Motor neuron (in vitro differentiated cells): ENCODE results near the gene SLC25A42. TPM values are rescaled to one million over a fixed set of nuclear protein-coding genes. Genes with fewer than 3 reads are reported as not detected.
"Not testable (repeated sequence)": the region's sequence is repeated elsewhere in the genome, so short reads cannot be mapped to it uniquely, and the experiment has no call there.

Experiments used
- ATAC-seq, 8 experiments: fragments of 200-7000 bp; cut with Tn5 transposase; replicated peaks in 6 of 8; 2 replicates each; pipeline ENCODE4 v1.8.0; 2021; ENCODE audit warnings: mild to moderate bottlenecking in 8 of 8, moderate library complexity in 8 of 8
- H3K27ac ChIP-seq, 2 donors: fragments of 250-450 bp; sonication (Bioruptor Pico); 2 replicates each; pipeline ENCODE4 v1.9.0; 2021; ENCODE audit warnings: antibody characterized with exemption in 2 of 2, mild to moderate bottlenecking in 2 of 2, moderate library complexity in 1 of 2
- H3K4me1 ChIP-seq, 2 donors: fragments of 250-450 bp; sonication (Bioruptor Pico); replicated peaks in 1 of 2; 2 replicates each; pipeline ENCODE4 v1.6.1; 2021; ENCODE audit warnings: antibody characterized with exemption in 2 of 2, mild to moderate bottlenecking in 2 of 2, moderate library complexity in 1 of 2
- H3K4me3 ChIP-seq, 5 donors: fragments of 250-450 bp; sonication (Bioruptor Pico); 2 replicates each; pipeline ENCODE4 v1.9.0; 2021; ENCODE audit warnings: antibody characterized with exemption in 5 of 5, mild to moderate bottlenecking in 5 of 5, moderate library complexity in 4 of 5
- WGBS, 10 experiments: fragments of 450-650 bp; shearing (Covaris generic); methylation state at CpG; one replicate each; pipeline ENCODE4 v1.0.0; 2022; 5-methylcytosine and 5-hydroxymethylcytosine counted together
- in situ Hi-C, 9 experiments: fragments of 400-800 bp; cut with MboI; loops; one replicate each; pipeline ENCODE4 v1.15.0; 2021; ENCODE audit warnings: low sequenced_read_pairs in 9 of 9, low pct_unique_long_range_greater_than_20kb in 2 of 9; ENCODE audit not compliant: unreplicated experiment in 9 of 9
- total RNA-seq, 8 experiments: library from RNA; unstranded; fragments of 300-600 nt; gene quantifications; 2 replicates each; pipeline versions ENCODE4 v1.2.3 to v1.2.4, GENCODE V29; 2022

The SLC25A42 gene, protein sequence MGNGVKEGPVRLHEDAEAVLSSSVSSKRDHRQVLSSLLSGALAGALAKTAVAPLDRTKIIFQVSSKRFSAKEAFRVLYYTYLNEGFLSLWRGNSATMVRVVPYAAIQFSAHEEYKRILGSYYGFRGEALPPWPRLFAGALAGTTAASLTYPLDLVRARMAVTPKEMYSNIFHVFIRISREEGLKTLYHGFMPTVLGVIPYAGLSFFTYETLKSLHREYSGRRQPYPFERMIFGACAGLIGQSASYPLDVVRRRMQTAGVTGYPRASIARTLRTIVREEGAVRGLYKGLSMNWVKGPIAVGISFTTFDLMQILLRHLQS
- 10 to 100 TPM in 1 of 8 experiments, 1 to 10 TPM in 7; 3.8 to 15.6 (median 7.9) TPM for total RNA-seq

DNA sequence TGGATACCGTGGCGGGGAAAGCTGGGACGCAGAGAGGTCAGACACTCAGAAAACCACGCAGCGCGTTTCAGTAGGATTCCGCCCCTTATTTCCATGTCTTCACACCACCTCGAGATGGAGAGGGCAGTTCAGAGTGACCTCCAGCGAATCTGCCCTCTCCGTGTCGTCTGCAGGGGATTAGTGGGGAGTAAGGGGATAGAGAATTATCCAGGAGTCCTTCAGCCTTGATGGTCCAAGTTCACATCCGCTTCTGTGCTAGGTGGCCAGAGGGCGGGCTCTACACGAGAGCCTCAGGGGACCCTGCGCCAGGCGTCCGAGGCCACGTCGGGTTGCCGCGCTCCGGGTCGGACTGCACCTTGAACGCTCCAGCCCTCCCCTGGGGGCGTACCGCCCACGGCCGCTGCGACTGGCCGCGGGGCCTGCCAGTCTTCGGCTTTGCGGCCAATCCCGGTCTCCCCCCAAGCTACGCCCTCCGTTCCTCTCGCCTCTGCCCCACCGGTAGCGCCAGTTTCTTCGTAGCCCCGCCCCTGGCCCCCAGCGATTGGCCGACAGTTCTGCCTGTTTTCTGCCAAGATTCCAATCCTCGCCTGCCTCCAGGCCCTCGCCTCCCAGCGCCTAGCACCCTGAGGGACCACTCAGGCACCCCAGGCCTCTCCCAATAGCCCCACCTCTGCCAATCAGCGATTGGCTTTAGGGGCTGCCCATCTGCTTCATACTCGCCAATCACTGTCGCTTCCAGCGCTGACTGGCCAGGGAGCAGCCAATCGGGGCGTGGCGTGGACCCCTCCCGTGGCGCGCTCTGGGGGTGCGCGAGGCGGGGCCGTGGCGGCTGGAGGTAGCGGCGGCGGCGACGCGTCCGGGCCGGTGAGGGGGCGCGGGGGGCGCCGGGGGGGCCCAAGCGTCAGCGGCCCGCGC lies at the start of gene SLC25A42:
TSS of gene SLC25A42 (plus strand) at position 812 of the 915 bp plus-strand sequence. CDS start 32,131 bp downstream, outside the sequence.
- peak within 1 kb of the TSS; percentile 62 to 88 (median 75) for H3K4me3 ChIP-seq
- 0 to 48% (median 23%) methylated on average over 2 to 11 of the region's 77 CpGs; no CpG with 5 or more reads in 2 of the 10 experiments for WGBS, 10 experiments
- in situ Hi-C loops: no loop called here
- H3K27ac ChIP-seq: peak within 1 kb of the TSS; percentile 81 to 84
- ATAC-seq: peak; percentile 93 to 95 (median 94)
- peaks cover 9 to 14% of the 10 kb centered on the region in 2 donors for H3K4me1 ChIP-seq

DNA sequence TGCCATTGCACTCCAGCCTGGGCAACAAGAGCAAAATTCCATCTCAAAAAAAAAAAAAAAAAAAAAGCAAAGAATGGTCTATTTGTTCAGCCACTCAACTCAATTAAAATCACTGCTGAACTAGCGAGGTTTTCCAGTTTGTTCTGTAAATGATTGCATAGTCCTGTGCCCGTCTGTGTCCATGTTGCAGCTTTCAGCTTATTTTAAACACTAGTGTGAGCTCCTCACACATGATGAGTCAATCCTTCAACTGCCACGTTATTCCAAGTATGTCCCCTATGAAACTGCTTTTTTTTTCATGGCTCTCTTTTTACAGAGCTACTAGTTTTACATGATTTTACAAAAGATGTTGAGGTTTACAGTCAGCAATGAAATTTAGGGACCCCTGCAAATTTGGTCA lies 42.7 kb upstream of the SLC25A42 start:
- WGBS, 10 experiments: 13 to 100% (median 80%) methylated on average over 1 to 3 of the region's 3 CpGs
- H3K27ac ChIP-seq: no peak overlapping the region
- H3K4me1 ChIP-seq: peaks cover 0 to 2% of the 10 kb centered on the region in 2 donors
- H3K4me3 ChIP-seq: no peak overlapping the region
- in situ Hi-C loops: no loop called here
- ATAC-seq: peak in 2 of 8 experiments; percentile 43 to 50

DNA sequence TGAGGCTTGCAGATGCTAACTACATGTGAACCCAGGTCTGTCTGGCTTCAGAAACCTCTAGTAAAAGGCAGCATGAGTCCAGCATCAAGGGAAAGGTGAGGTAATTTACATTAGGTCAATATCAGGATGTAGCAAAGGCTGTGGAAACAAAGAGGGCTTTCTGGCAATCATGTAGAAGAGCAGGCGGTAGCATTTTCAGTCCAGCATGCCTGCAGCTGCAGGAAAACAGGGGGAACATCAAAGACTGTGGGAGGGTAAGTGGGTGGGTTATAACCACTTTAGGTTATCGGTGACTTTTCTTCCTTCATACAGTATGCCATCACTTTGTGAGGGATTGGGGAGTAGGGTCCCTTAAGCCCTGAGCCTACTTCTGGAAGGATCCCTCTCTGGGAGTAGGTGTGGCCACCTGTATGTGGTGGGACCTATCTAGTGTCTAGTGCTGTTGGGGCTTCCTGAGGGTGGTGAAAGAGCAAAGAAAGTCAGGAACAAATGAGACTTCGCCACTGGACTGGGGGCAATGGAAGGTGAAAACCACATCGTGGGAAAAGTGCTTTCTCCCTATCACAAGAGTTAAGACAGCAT lies 41.3 kb upstream of the SLC25A42 start:
- Histone ChIP-seq H3K27ac (no peak overlapping the region), H3K4me1 (peaks cover 0 to 2% of the 10 kb centered on the region in 2 donors), H3K4me3 (no peak overlapping the region)
- in situ Hi-C loops: no loop called here
- WGBS, 10 experiments: 50 to 100% (median 93%) methylated on average over 1 to 4 of the region's 4 CpGs; no CpG with 5 or more reads in 1 of the 10 experiments
- no peak for ATAC-seq

DNA sequence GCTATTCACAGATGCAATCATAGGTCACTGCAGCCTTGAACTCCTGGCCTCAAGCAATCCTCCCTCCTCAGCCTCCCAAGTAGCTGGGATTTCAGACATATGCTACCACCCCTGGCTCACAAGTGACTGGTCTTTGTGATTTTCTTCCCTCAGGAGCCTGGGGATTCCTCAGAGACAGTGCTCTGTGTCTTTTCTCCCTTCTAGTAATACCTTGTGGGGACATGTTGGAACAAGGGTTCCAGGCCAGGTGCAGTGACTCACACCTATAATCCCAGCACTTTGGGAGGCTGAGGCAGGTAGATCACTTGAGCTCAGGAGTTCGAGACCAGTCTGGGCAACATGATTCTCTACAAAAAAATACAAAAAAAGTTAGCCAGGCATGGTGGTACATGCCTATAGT lies 40.4 kb upstream of the SLC25A42 start:
- in situ Hi-C loops: not testable (repeated sequence)

DNA sequence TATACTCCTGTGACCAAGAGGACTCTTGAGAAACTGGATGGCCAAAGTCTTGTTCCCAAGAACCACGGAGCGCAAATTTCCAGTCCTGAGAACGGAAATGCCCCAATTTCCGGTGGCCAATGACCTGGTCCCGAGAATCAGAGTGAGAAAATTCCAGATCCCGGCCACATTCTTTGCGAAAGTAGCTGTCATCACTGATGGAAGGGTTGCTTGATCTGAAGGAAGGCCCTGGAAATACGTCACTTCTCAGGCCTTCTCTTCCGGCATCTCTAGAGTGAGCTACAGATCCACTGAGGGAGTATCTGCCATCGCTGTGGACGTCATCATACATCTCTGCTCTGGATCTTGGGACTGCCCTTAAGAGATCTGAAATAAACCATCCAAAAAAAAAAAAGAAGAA lies 37.9 kb upstream of the SLC25A42 start:
- 83 to 100% (median 94%) methylated on average over 1 to 9 of the region's 11 CpGs; no CpG with 5 or more reads in 2 of the 10 experiments for WGBS, 10 experiments
- Histone ChIP-seq H3K4me1 (peaks cover 0 to 2% of the 10 kb centered on the region in 2 donors), H3K4me3 (no peak overlapping the region), H3K27ac (no peak overlapping the region)
- in situ Hi-C loops: no loop called here
- no peak for ATAC-seq

More for the DNA sequence above, 40.4 kb upstream of the SLC25A42 start:
- H3K4me1 ChIP-seq, H3K4me3 ChIP-seq, H3K27ac ChIP-seq, ATAC-seq: not testable (repeated sequence)
- WGBS, 10 experiments: 80 to 100% (median 100%) methylated on average over 1 of the region's 1 CpG; no CpG with 5 or more reads in 6 of the 10 experiments

DNA sequence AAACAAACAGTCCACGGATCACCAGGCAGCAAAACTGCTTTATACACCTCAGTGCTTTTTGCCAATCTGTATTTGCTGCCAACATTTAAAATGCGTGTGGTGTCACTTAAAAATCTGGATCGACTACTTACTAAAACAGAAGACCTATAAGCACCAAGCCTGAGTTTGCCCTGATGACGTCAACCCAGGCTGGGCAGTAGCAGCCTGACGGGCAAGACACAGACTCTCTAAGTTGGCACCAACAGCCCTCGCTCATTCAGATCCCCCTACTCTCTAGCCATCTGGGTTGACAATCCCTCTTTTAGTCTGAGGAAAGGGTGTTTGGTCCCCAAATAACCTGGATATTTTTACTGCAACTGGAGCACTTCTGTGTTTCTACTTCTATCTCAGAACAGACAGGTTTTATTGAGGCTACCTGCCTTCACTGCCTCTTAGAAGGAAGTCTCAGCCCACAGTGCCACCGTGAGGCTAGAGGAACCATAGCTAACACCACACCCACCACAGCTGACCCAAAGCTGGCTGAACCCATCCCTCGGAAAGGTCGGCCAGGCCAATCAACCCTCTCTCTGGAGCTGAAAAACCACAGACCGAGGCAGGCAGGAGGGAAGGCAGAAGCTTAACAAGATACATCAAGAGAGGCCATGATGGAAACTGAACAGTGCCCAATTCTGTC lies 37.4 kb upstream of the SLC25A42 start:
- peak in 5 of 8 experiments; percentile 31 to 87 (median 60) for ATAC-seq
- in situ Hi-C loops: no loop called here
- Histone ChIP-seq H3K4me3 (no peak overlapping the region), H3K27ac (no peak overlapping the region), H3K4me1 (peaks cover 0 to 3% of the 10 kb centered on the region in 2 donors)
- 24 to 95% (median 69%) methylated on average over 2 to 7 of the region's 10 CpGs; no CpG with 5 or more reads in 3 of the 10 experiments for WGBS, 10 experiments

DNA sequence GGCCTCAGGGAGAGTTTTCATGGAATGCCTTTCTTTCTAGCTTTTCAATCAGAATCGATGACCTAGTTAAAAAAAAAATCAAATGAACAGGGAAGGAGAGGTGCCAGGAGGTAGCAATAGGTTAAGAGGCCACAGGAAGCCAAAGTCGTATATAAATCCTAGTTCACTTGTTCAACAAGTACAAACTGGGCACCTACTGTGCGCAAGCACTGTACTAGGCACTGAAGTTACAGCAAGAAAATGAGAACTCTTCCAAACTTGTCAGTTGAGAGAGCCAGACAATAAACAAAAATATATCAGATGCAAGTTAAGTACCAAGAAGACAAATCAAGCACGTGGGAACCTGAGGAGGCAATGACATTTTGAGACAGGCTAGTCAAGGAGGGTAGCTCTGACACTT lies 36.6 kb upstream of the SLC25A42 start:
- 20 to 100% (median 95%) methylated on average over 1 to 4 of the region's 4 CpGs; no CpG with 5 or more reads in 2 of the 10 experiments for WGBS, 10 experiments
- no peak for ATAC-seq
- in situ Hi-C loops: no loop called here
- peaks cover 5 to 7% of the 10 kb centered on the region in 2 donors for H3K4me1 ChIP-seq
- no peak overlapping the region for H3K27ac ChIP-seq
- no peak overlapping the region for H3K4me3 ChIP-seq

DNA sequence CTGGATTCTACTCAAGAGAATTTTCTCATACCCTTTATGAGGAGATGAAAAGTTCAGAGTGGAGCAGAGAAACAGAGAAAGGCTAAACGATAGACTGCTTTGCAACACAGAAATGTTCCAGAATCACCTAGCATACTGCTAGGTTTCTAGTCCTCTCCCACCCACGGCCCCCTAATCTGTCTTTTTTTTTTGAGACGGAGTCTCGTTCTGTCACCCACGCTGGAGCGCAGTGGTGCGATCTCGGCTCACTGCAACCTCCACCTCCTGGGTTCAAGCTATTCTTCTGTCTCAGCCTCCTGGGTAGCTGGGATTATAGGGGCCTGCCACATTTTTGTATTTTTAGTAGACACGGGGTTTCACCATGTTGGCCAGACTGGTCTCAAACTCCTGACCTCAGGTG lies 35.3 kb upstream of the SLC25A42 start:
- no peak overlapping the region for H3K27ac ChIP-seq
- 92 to 100% (median 96%) methylated on average over 1 to 8 of the region's 9 CpGs; no CpG with 5 or more reads in 2 of the 10 experiments for WGBS, 10 experiments
- in situ Hi-C loops: no loop called here

DNA sequence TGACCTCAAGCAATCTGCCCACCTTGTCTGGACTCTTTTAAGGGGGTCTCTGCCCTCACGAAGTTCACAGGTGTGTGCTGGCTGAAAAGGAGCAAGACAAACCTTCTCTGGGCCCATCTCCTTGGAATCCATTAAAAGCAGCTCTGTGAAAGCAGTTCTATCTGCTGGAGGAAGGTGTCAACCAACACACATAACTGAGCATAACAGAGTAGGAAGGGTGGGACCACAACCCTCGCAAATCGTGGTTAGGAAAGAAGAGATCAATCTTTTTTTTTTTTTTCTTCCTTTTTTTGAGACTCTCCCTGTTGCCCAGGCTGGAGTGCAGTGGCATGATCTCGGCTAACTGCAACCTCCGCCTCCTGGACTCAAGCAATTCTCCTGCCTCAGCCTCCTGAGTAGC lies 31.9 kb upstream of the SLC25A42 start:
- in situ Hi-C loops: no loop called here
- no peak for ATAC-seq
- Histone ChIP-seq H3K4me3 (peak overlapping the region; percentile 80 to 97 (median 92)), H3K4me1 (peaks cover 14% of the 10 kb centered on the region in 2 donors), H3K27ac (peak overlapping the region in 1 of 2 donors; percentile 98)
- WGBS, 10 experiments: 35 to 86% (median 60%) methylated on average over 1 to 5 of the region's 5 CpGs; no CpG with 5 or more reads in 1 of the 10 experiments

More for the DNA sequence above, 35.3 kb upstream of the SLC25A42 start:
- Histone ChIP-seq H3K4me1 (peaks cover 5 to 7% of the 10 kb centered on the region in 2 donors), H3K4me3 (no peak overlapping the region)
- ATAC-seq: no peak

DNA sequence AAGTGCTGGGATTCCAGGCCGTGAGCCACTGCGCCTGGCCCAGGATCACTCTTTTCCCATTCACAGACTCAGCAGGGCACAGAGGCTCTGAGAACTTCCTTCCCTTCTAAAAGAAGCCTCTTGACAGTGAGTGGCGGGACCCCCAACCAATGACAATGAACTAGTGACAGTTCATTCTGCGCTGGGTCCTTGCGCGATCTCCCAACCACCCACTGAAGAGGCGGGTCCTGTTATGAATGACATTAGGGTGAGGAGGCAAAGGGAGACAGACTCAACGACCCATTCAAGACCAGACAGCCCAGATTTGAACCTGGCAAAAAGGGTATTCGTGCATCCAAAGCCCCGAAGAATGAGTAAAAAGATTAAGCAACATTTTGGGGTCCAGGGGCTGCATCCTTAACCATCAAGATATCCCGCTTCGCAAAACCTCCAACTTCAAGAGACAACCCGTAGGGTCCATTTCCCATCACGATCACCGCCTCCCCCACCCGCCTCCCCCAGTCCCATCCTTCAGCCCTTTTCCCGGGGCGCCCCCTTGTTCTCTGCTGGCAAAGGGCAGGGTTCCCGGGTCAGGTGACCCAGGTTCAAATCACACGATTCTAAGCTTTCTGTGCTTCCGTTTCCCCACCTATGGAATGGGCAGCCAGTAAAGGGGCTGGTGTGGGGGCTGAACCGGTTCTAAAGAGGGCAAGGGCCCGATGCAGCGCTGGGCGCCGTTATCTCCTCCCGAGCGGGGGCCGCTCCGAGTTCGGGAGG lies 31.2 kb upstream of the SLC25A42 start:
- Histone ChIP-seq H3K4me1 (peaks cover 14% of the 10 kb centered on the region in 2 donors), H3K4me3 (peak overlapping the region; percentile 80 to 97 (median 92)), H3K27ac (peak overlapping the region; percentile 98 to 99)
- in situ Hi-C loops: no loop called here
- WGBS, 10 experiments: 0 to 17% (median 0%) methylated on average over 1 to 8 of the region's 31 CpGs; no CpG with 5 or more reads in 6 of the 10 experiments
- ATAC-seq: peak; percentile 34 to 80 (median 77)

DNA sequence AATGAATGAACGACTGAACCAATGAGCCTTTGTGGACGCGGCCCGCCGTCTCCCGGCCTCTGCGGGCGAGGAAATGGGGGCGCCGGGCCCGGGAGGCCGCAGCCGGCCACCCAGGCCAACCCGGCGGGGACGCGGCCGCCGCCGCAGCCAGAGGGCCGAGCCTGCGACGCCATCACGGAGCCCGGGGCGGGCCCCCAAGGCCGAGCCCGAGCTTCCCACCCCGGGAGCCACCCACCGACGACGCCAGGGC lies 30.7 kb upstream of the SLC25A42 start:
- no peak for ATAC-seq
- peaks cover 14% of the 10 kb centered on the region in 2 donors for H3K4me1 ChIP-seq
- H3K4me3 ChIP-seq: peak overlapping the region; percentile 80 to 97 (median 92)
- H3K27ac ChIP-seq: peak overlapping the region; percentile 98 to 99
- in situ Hi-C loops: no loop called here
- 0% methylated on average over 1 of the region's 32 CpGs; no CpG with 5 or more reads in 9 of the 10 experiments for WGBS, 10 experiments
